ENCODE data around the gene AUNIP.

- TF ChIP-seq, protein P1, sequence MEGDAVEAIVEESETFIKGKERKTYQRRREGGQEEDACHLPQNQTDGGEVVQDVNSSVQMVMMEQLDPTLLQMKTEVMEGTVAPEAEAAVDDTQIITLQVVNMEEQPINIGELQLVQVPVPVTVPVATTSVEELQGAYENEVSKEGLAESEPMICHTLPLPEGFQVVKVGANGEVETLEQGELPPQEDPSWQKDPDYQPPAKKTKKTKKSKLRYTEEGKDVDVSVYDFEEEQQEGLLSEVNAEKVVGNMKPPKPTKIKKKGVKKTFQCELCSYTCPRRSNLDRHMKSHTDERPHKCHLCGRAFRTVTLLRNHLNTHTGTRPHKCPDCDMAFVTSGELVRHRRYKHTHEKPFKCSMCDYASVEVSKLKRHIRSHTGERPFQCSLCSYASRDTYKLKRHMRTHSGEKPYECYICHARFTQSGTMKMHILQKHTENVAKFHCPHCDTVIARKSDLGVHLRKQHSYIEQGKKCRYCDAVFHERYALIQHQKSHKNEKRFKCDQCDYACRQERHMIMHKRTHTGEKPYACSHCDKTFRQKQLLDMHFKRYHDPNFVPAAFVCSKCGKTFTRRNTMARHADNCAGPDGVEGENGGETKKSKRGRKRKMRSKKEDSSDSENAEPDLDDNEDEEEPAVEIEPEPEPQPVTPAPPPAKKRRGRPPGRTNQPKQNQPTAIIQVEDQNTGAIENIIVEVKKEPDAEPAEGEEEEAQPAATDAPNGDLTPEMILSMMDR (IDR thresholded peaks at IDR 0.05): no peak
- TF ChIP-seq ZFX (IDR thresholded peaks at IDR 0.05; ENCODE audit: borderline replicate concordance): no peak
Observed at GRCh38 chr1:25848531-25848930, 10.7 kb downstream of the AUNIP start.
